NB4 (cell line): Measurements from ENCODE around the gene AGBL1.

Experiments
- DNase-seq: peaks from one replicate; pipeline ENCODE4 v3.0.0; 2010; ENCODE audit warnings: low read depth
- H3K4me3 ChIP-seq: one replicate; pipeline ENCODE4 v1.5.1; 2011; ENCODE audit warnings: mild to moderate bottlenecking, low read depth, low read length, moderate library complexity
- CTCF ChIP-seq: IDR thresholded peaks from one replicate; pipeline ENCODE4 v1.5.1; 2012; ENCODE audit warnings: low read depth, low read length
- MAX ChIP-seq: IDR thresholded peaks from 2 replicates; pipeline ENCODE4 v1.6.1; 2011; ENCODE audit warnings: low read depth, low read length
- MYC ChIP-seq: IDR thresholded peaks from 2 replicates; pipeline ENCODE4 v1.6.1; 2011; ENCODE audit warnings: low read depth, low read length
- POLR2A ChIP-seq: IDR thresholded peaks from 2 replicates; pipeline ENCODE4 v1.6.1; 2011; ENCODE audit warnings: mild to moderate bottlenecking; ENCODE audit not compliant: insufficient read length; ENCODE audit errors: extremely low read depth

AGBL1 gene

GRCh38 chr15:86571873-86572272 is 492.2 kb downstream of the AGBL1 start:
- H3K4me3 ChIP-seq: no peak overlapping the region
- no peak for TF ChIP-seq MYC
- no peak for TF ChIP-seq POLR2A
- no peak for TF ChIP-seq MAX
- no peak for TF ChIP-seq CTCF
- DNase-seq: no peak

GRCh38 chr15:86572368-86572841 is 492.7 kb downstream of the AGBL1 start:
- TF ChIP-seq MAX: no peak
- TF ChIP-seq CTCF: no peak
- no peak for TF ChIP-seq POLR2A
- TF ChIP-seq MYC: no peak
- H3K4me3 ChIP-seq: no peak overlapping the region
- DNase-seq: no peak

DNA sequence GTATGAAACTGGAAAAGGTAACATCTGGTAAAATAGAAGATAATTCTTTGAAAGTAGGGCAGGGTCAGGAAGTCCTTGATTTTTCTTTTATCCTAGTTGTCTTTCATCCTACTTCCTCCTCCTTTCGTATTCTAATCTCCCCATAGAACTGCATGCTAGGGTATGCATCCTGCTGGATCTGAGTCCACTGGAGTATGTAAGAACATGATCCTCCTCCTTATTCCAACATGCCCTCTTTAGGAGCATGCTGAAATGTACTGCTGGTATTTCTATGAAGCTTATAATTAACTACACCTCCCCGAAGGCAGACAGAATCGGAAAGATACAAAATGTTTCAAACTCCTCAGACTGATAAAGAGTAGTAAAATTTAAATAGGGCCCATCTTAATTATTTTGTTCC is 493.8 kb downstream of the AGBL1 start:
- no peak for TF ChIP-seq CTCF
- TF ChIP-seq POLR2A: no peak
- no peak overlapping the region for H3K4me3 ChIP-seq
- DNase-seq: no peak

- no peak overlapping the region for H3K4me3 ChIP-seq
- DNase-seq: no peak
- TF ChIP-seq CTCF (no peak), POLR2A (no peak), MAX (no peak), MYC (no peak)
Observed at GRCh38 chr15:86588413-86588812, 508.7 kb downstream of the AGBL1 start.

- H3K4me3 ChIP-seq: no peak overlapping the region
- TF ChIP-seq MYC: no peak
- TF ChIP-seq CTCF: no peak
- TF ChIP-seq POLR2A: no peak
- no peak for TF ChIP-seq MAX
- no peak for DNase-seq
Observed at GRCh38 chr15:86590461-86590860, 510.8 kb downstream of the AGBL1 start.

DNA sequence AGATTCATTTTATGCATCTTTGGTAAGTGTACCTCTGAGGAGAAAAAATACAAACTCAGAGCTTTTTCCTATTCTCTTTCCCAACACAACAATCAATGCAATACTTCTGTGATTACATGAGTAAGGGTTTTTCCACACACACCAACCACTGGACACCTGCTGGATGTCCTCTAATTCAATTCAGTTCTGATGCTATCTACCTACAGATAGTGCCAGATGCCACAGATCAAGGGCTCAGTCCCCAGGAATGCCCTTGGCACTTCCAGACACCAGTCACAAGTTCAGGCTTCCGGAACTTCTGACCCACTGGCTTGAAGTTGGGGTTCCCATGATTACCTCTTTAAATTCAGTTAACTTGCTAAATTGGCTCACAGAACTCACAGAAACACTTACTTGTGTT is 511.5 kb downstream of the AGBL1 start:
- TF ChIP-seq CTCF (no peak), MYC (no peak), MAX (no peak), POLR2A (no peak)
- H3K4me3 ChIP-seq: no peak overlapping the region
- no peak for DNase-seq
